SK-N-MC (cell line): Measurements from ENCODE around the gene SLC12A3.
"Not testable (repeated sequence)": the region's sequence is repeated elsewhere in the genome, so short reads cannot be mapped to it uniquely, and the experiment has no call there.

ENCODE experiments used
- DNase-seq: peaks from one replicate; pipeline ENCODE4 v3.0.0-alpha.2; 2011; ENCODE audit warnings: low read depth, low spot score
- H3K27ac ChIP-seq: fragments of 200-600 bp; sonication (generic); 2 replicates; pipeline ENCODE4 v1.5.1; 2016; ENCODE audit warnings: mixed run types
- H3K36me3 ChIP-seq: fragments of 200-600 bp; sonication (generic); 2 replicates; pipeline ENCODE4 v1.6.1; 2017; ENCODE audit warnings: antibody characterized with exemption, low read length, mixed read lengths; ENCODE audit not compliant: insufficient read depth
- H3K4me3 ChIP-seq: fragments of 200-600 bp; sonication (generic); 2 replicates; pipeline ENCODE4 v1.5.1; 2016
- H3K9ac ChIP-seq: fragments of 200-600 bp; sonication (generic); 2 replicates; pipeline ENCODE4 v1.8.0; 2017; ENCODE audit warnings: mixed run types, mixed read lengths; ENCODE audit not compliant: insufficient read length
- H3K9me3 ChIP-seq: fragments of 200-600 bp; sonication (generic); 2 replicates; pipeline ENCODE4 v1.6.1; 2017; ENCODE audit warnings: low read depth, mild to moderate bottlenecking, antibody characterized with exemption, low read length, moderate library complexity, mixed read lengths
- EZH2 ChIP-seq: fragments of 200-600 bp; sonication (generic); IDR thresholded peaks from one replicate; pipeline ENCODE4 v1.6.1; 2017; ENCODE audit warnings: antibody characterized with exemption
- FOXP2 ChIP-seq: optimal IDR thresholded peaks from 2 replicates; pipeline ENCODE3; 2011; ENCODE audit warnings: mild to moderate bottlenecking, moderate library complexity; ENCODE audit not compliant: insufficient read depth; ENCODE audit errors: extremely low read length, control extremely low read depth
- POLR2AphosphoS5 ChIP-seq: IDR thresholded peaks from 2 replicates; pipeline ENCODE4 v1.6.1; 2012; ENCODE audit warnings: mild to moderate bottlenecking, low read depth, low read length, borderline replicate concordance

Gene SLC12A3

GRCh38 chr16:56879276-56879675, 14.3 kb downstream of the SLC12A3 start:
- no peak for DNase-seq
- no peak overlapping the region for H3K9ac ChIP-seq
- H3K4me3 ChIP-seq: no peak overlapping the region
- H3K27ac ChIP-seq: no peak overlapping the region
- H3K9me3 ChIP-seq: no peaks in the 10 kb centered on the region
- no peaks in the 10 kb centered on the region for H3K36me3 ChIP-seq
- TF ChIP-seq EZH2: no peak

- TF ChIP-seq POLR2AphosphoS5: no peak
- TF ChIP-seq FOXP2: no peak
- TF ChIP-seq EZH2: no peak
- no peak overlapping the region for H3K27ac ChIP-seq
- no peaks in the 10 kb centered on the region for H3K36me3 ChIP-seq
- DNase-seq: no peak
- no peaks in the 10 kb centered on the region for H3K9me3 ChIP-seq
- no peak overlapping the region for H3K4me3 ChIP-seq
- no peak overlapping the region for H3K9ac ChIP-seq
Measured at GRCh38 chr16:56880176-56880575, 15.2 kb downstream of the SLC12A3 start.

- Histone ChIP-seq H3K36me3 (no peaks in the 10 kb centered on the region), H3K9me3 (no peaks in the 10 kb centered on the region), H3K9ac (no peak overlapping the region), H3K27ac (no peak overlapping the region), H3K4me3 (no peak overlapping the region)
- no peak for DNase-seq
- TF ChIP-seq EZH2: no peak
- TF ChIP-seq POLR2AphosphoS5: no peak
- TF ChIP-seq FOXP2: no peak
Measured at GRCh38 chr16:56880685-56881084, 15.7 kb downstream of the SLC12A3 start.

GRCh38 chr16:56882077-56882800, 17.2 kb downstream of the SLC12A3 start:
- Histone ChIP-seq H3K9ac (no peak overlapping the region), H3K4me3 (no peak overlapping the region), H3K36me3 (no peaks in the 10 kb centered on the region), H3K27ac (no peak overlapping the region), H3K9me3 (no peaks in the 10 kb centered on the region)
- no peak for TF ChIP-seq FOXP2
- TF ChIP-seq POLR2AphosphoS5: no peak
- no peak for TF ChIP-seq EZH2
- DNase-seq: no peak

GRCh38 chr16:56883586-56883985, 18.6 kb downstream of the SLC12A3 start:
- no peaks in the 10 kb centered on the region for H3K9me3 ChIP-seq
- no peak overlapping the region for H3K9ac ChIP-seq
- H3K4me3 ChIP-seq: no peak overlapping the region
- no peaks in the 10 kb centered on the region for H3K36me3 ChIP-seq
- no peak overlapping the region for H3K27ac ChIP-seq
- no peak for DNase-seq
- no peak for TF ChIP-seq FOXP2
- TF ChIP-seq EZH2: no peak
- TF ChIP-seq POLR2AphosphoS5: no peak

- DNase-seq: no peak
- Histone ChIP-seq H3K4me3 (no peak overlapping the region), H3K27ac (no peak overlapping the region), H3K9me3 (no peaks in the 10 kb centered on the region), H3K36me3 (no peaks in the 10 kb centered on the region), H3K9ac (no peak overlapping the region)
- TF ChIP-seq EZH2 (no peak), FOXP2 (no peak), POLR2AphosphoS5 (no peak)
Measured at GRCh38 chr16:56884026-56884582, 19.1 kb downstream of the SLC12A3 start.

GRCh38 chr16:56884929-56885328, 19.9 kb downstream of the SLC12A3 start:
- not testable (repeated sequence) for H3K36me3 ChIP-seq, H3K4me3 ChIP-seq, DNase-seq, H3K9me3 ChIP-seq, H3K27ac ChIP-seq, H3K9ac ChIP-seq

GRCh38 chr16:56885446-56886162, 20.6 kb downstream of the SLC12A3 start:
- no peak for TF ChIP-seq FOXP2
- TF ChIP-seq POLR2AphosphoS5: no peak
- no peak for TF ChIP-seq EZH2
- no peaks in the 10 kb centered on the region for H3K9me3 ChIP-seq
- no peak overlapping the region for H3K27ac ChIP-seq

More at GRCh38 chr16:56885446-56886162, 20.6 kb downstream of the SLC12A3 start:
- Histone ChIP-seq H3K36me3 (no peaks in the 10 kb centered on the region), H3K4me3 (no peak overlapping the region), H3K9ac (no peak overlapping the region)
- DNase-seq: no peak
